K562 (cell line): Measurements from ENCODE around the gene EFNA2. TPM values are rescaled to one million over a fixed set of nuclear protein-coding genes. Genes with fewer than 3 reads are reported as not detected.

ENCODE experiments used
- ATF1 ChIP-seq, 2 experiments: fragments of 450-650 bp in 1 of 2; IDR thresholded peaks; 2 replicates each; pipeline ENCODE4 v1.6.1; 2016; ENCODE audit warnings: missing compliant biosample characterization in 1 of 2, missing genetic modification characterization in 1 of 2
- BRCA1 ChIP-seq, 2 experiments: fragments of 450-650 bp in 1 of 2; sonication (generic) in 1 of 2; formaldehyde crosslinking in 1 of 2; IDR thresholded peaks; 2 replicates each; pipeline versions ENCODE4 v1.5.0 to v1.6.1; 2017 to 2020; ENCODE audit warnings: mild to moderate bottlenecking in 1 of 2, missing genetic modification reagents in 1 of 2
- EGR1 ChIP-seq: fragments of 450-650 bp; conservative IDR thresholded peaks from 2 replicates; pipeline ENCODE4 v1.6.1; 2017; ENCODE audit warnings: mild to moderate bottlenecking
- EP400 ChIP-seq: fragments of 450-650 bp; IDR thresholded peaks from 2 replicates; pipeline ENCODE4 v1.6.1; 2017; ENCODE audit warnings: antibody characterized with exemption, mild to moderate bottlenecking, moderate library complexity
- EZH2 ChIP-seq: IDR thresholded peaks from 2 replicates; pipeline ENCODE4 v1.6.1; 2012; ENCODE audit warnings: low read depth, mild to moderate bottlenecking, inconsistent platforms, low read length, borderline replicate concordance
- GATA2 ChIP-seq: sonication (generic); formaldehyde crosslinking; IDR thresholded peaks from 2 replicates; pipeline ENCODE4 v1.4.0; 2020; ENCODE audit warnings: mild to moderate bottlenecking, missing genetic modification reagents
- HNRNPL ChIP-seq: fragments of 200-400 bp; formaldehyde crosslinking; IDR thresholded peaks from 2 replicates; pipeline ENCODE4 v1.6.1; 2017; ENCODE audit warnings: low read depth, mild to moderate bottlenecking, low read length
- KAT7 ChIP-seq: sonication (generic); formaldehyde crosslinking; IDR thresholded peaks from 2 replicates; pipeline ENCODE4 v1.8.0; 2022; ENCODE audit warnings: missing genetic modification reagents, mild to moderate bottlenecking, borderline replicate concordance
- SRSF3 ChIP-seq: fragments of 200-400 bp; formaldehyde crosslinking; IDR thresholded peaks from 2 replicates; pipeline ENCODE4 v1.6.1; 2016; ENCODE audit warnings: mild to moderate bottlenecking, low read length, moderate library complexity; ENCODE audit not compliant: insufficient read depth
- TCFL5 ChIP-seq: fragments of 250-450 bp; sonication (Bioruptor Pico); conservative IDR thresholded peaks from 2 replicates; pipeline ENCODE4 v1.6.1; 2021; ENCODE audit warnings: mild to moderate bottlenecking, moderate library complexity, matching md5 sums
- THRAP3 ChIP-seq: fragments of 450-650 bp; IDR thresholded peaks from 2 replicates; pipeline ENCODE4 v1.6.1; 2016; ENCODE audit warnings: mild to moderate bottlenecking, inconsistent platforms, borderline replicate concordance
- TRIM28 ChIP-seq: fragments of 450-650 bp; IDR thresholded peaks from 2 replicates; pipeline ENCODE4 v1.6.1; 2017
- YBX1 ChIP-seq: fragments of 450-650 bp; IDR thresholded peaks from 2 replicates; pipeline ENCODE4 v1.7.1; 2016; ENCODE audit warnings: mild to moderate bottlenecking
- ZNF311 ChIP-seq: fragments of 250-450 bp; sonication (Bioruptor Pico); IDR thresholded peaks from 2 replicates; pipeline ENCODE4 v1.4.0; 2020; ENCODE audit warnings: mild to moderate bottlenecking, moderate library complexity
- ZNF707 ChIP-seq: fragments of 250-450 bp; sonication (Bioruptor Pico); conservative IDR thresholded peaks from 2 replicates; pipeline ENCODE4 v1.8.0; 2022; ENCODE audit warnings: inconsistent platforms, mild to moderate bottlenecking, moderate library complexity
- ZSCAN29 ChIP-seq: fragments of 450-650 bp; IDR thresholded peaks from 2 replicates; pipeline ENCODE4 v1.6.1; 2017
- polyA plus RNA-seq, 8 experiments: library from polyadenylated mRNA; depleted of rRNA in 4 of 8; stranded (reverse) in 5 of 8; unstranded in 3 of 8; fragments of >200 nt; fragmentation: Nextera tagmentation in 2 of 8; fragmentation: Illumina TruSeq in 1 of 8; extraction: Ambion mirVana in 2 of 8; extraction: Trizol in 1 of 8; gene quantifications; 2 replicates each; pipeline versions ENCODE4 v1.2.1 to v1.2.3, GENCODE V29; 2011 to 2014; ENCODE audit warnings: inconsistent platforms in 1 of 8, missing spikeins in 1 of 8
- total RNA-seq, 7 experiments: library from RNA; depleted of rRNA in 6 of 7; stranded (reverse); fragments of >200 nt in 6 of 7; fragmentation: Illumina TruSeq in 2 of 7; extraction: Trizol in 2 of 7; gene quantifications; 2 replicates each; pipeline versions ENCODE4 v1.2.1 to v1.2.3, GENCODE V29; 2011 to 2021; ENCODE audit warnings: low replicate concordance in 1 of 7
- TF ChIP-seq, protein P1 (sequence below): sonication (generic); formaldehyde crosslinking; IDR thresholded peaks from 2 replicates; pipeline ENCODE4 v1.8.0; 2022; ENCODE audit warnings: mild to moderate bottlenecking, missing genetic modification reagents
- TF ChIP-seq, protein P2 (sequence below): fragments of 250-450 bp; sonication (Bioruptor Pico); IDR thresholded peaks from 2 replicates; pipeline ENCODE4 v1.8.0; 2022; ENCODE audit warnings: inconsistent platforms
- TF ChIP-seq, protein P3 (sequence below): fragments of 250-450 bp; sonication (Bioruptor Pico); IDR thresholded peaks from 2 replicates; pipeline ENCODE4 v1.5.0; 2020; ENCODE audit warnings: mild to moderate bottlenecking, borderline replicate concordance
- TF ChIP-seq, protein P4 (sequence below): fragments of 450-650 bp; formaldehyde crosslinking; IDR thresholded peaks from 2 replicates; pipeline ENCODE4 v1.4.0; 2020; ENCODE audit warnings: mild to moderate bottlenecking, moderate library complexity

Gene EFNA2
- total and polyA plus RNA-seq, 9 of the 15 experiments (the other 6 are each of a cell fraction or from before 2014, with no cell fraction given): 0.11 to 0.44 (median 0.15) TPM; not detected in 6

DNA sequence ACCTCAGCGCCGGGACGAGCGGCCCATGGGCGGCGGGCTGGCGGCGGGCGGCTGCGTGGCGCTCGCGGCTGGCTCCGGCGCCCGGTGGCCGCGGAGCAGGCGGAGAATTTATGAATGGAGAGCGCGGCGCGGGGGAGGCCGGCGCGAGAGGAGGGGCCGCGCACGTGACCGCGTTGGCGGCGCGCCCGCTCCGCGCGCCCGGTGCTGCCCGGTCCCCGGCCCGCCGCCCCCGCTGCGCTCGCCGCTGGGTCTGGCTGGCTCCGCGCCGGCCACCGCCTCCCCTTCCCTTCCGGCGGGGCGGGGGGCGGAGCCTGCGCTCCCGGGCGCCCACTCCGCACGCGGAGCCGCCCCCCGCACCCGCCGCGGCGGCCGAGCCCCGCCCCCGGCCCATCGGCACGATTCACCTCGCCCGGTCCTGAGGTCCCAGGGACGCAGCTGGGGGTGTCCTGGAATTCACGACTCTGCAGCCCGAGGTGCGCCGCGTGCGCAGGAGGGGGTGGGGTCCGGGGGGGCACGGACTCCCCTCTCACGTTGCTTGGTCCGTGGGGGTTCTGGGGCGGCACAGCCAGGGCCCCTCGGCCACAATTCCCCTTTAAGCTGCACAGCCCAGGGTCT, 47.8 kb upstream of the EFNA2 start, which contains the start of gene CBARP (continued):
- TF ChIP-seq, protein P1, sequence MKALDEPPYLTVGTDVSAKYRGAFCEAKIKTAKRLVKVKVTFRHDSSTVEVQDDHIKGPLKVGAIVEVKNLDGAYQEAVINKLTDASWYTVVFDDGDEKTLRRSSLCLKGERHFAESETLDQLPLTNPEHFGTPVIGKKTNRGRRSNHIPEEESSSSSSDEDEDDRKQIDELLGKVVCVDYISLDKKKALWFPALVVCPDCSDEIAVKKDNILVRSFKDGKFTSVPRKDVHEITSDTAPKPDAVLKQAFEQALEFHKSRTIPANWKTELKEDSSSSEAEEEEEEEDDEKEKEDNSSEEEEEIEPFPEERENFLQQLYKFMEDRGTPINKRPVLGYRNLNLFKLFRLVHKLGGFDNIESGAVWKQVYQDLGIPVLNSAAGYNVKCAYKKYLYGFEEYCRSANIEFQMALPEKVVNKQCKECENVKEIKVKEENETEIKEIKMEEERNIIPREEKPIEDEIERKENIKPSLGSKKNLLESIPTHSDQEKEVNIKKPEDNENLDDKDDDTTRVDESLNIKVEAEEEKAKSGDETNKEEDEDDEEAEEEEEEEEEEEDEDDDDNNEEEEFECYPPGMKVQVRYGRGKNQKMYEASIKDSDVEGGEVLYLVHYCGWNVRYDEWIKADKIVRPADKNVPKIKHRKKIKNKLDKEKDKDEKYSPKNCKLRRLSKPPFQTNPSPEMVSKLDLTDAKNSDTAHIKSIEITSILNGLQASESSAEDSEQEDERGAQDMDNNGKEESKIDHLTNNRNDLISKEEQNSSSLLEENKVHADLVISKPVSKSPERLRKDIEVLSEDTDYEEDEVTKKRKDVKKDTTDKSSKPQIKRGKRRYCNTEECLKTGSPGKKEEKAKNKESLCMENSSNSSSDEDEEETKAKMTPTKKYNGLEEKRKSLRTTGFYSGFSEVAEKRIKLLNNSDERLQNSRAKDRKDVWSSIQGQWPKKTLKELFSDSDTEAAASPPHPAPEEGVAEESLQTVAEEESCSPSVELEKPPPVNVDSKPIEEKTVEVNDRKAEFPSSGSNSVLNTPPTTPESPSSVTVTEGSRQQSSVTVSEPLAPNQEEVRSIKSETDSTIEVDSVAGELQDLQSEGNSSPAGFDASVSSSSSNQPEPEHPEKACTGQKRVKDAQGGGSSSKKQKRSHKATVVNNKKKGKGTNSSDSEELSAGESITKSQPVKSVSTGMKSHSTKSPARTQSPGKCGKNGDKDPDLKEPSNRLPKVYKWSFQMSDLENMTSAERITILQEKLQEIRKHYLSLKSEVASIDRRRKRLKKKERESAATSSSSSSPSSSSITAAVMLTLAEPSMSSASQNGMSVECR (CRISPR knock-in tag): no peak
- TF ChIP-seq ZSCAN29 (no peak), GATA2 (CRISPR knock-in tag) (no peak), EZH2 (no peak), EP400 (no peak), HNRNPL (no peak), SRSF3 (no peak), YBX1 (no peak), EGR1 (0 out of 2 replicates have a peak, but pooled peaks have one; percentile 12), THRAP3 (no peak), ATF1 (CRISPR knock-in tag; IDR thresholded peaks at IDR 0.05) (no peak), ATF1 (tag; IDR thresholded peaks at IDR 0.05) (no peak), KAT7 (CRISPR knock-in tag) (no peak), ZNF707 (CRISPR knock-in tag) (no peak), TRIM28 (no peak), TCFL5 (CRISPR knock-in tag) (no peak), ZNF311 (CRISPR knock-in tag) (no peak), BRCA1 (IDR thresholded peaks at IDR 0.05) (no peak), BRCA1 (CRISPR knock-in tag; IDR thresholded peaks at IDR 0.05) (no peak)
- TF ChIP-seq, protein P2, sequence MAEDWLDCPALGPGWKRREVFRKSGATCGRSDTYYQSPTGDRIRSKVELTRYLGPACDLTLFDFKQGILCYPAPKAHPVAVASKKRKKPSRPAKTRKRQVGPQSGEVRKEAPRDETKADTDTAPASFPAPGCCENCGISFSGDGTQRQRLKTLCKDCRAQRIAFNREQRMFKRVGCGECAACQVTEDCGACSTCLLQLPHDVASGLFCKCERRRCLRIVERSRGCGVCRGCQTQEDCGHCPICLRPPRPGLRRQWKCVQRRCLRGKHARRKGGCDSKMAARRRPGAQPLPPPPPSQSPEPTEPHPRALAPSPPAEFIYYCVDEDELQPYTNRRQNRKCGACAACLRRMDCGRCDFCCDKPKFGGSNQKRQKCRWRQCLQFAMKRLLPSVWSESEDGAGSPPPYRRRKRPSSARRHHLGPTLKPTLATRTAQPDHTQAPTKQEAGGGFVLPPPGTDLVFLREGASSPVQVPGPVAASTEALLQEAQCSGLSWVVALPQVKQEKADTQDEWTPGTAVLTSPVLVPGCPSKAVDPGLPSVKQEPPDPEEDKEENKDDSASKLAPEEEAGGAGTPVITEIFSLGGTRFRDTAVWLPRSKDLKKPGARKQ (CRISPR knock-in tag): no peak
- TF ChIP-seq, protein P3, sequence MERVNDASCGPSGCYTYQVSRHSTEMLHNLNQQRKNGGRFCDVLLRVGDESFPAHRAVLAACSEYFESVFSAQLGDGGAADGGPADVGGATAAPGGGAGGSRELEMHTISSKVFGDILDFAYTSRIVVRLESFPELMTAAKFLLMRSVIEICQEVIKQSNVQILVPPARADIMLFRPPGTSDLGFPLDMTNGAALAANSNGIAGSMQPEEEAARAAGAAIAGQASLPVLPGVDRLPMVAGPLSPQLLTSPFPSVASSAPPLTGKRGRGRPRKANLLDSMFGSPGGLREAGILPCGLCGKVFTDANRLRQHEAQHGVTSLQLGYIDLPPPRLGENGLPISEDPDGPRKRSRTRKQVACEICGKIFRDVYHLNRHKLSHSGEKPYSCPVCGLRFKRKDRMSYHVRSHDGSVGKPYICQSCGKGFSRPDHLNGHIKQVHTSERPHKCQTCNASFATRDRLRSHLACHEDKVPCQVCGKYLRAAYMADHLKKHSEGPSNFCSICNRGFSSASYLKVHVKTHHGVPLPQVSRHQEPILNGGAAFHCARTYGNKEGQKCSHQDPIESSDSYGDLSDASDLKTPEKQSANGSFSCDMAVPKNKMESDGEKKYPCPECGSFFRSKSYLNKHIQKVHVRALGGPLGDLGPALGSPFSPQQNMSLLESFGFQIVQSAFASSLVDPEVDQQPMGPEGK (CRISPR knock-in tag): no peak
- TF ChIP-seq, protein P4, sequence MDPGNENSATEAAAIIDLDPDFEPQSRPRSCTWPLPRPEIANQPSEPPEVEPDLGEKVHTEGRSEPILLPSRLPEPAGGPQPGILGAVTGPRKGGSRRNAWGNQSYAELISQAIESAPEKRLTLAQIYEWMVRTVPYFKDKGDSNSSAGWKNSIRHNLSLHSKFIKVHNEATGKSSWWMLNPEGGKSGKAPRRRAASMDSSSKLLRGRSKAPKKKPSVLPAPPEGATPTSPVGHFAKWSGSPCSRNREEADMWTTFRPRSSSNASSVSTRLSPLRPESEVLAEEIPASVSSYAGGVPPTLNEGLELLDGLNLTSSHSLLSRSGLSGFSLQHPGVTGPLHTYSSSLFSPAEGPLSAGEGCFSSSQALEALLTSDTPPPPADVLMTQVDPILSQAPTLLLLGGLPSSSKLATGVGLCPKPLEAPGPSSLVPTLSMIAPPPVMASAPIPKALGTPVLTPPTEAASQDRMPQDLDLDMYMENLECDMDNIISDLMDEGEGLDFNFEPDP: no peak
